DOHH2 (cell line): ENCODE measurements around the gene ATP1A1.

Source experiments
- H3F3A ChIP-seq: fragments of 200-600 bp; sonication (generic), shearing (Covaris generic); 2 replicates; pipeline ENCODE4 v1.6.0; 2016; ENCODE audit warnings: antibody characterized with exemption, mild to moderate bottlenecking; ENCODE audit not compliant: control insufficient read depth, insufficient read depth
- H3K27ac ChIP-seq: fragments of 200-600 bp; sonication (generic); 2 replicates; pipeline ENCODE4 v1.5.1; 2014; ENCODE audit warnings: low read depth, mild to moderate bottlenecking, low read length, moderate library complexity
- H3K27me3 ChIP-seq: fragments of 200-600 bp; sonication (generic); 2 replicates; pipeline ENCODE4 v1.6.1; 2014; ENCODE audit warnings: mild to moderate bottlenecking, low read length, mixed read lengths; ENCODE audit not compliant: control insufficient read depth
- H3K36me3 ChIP-seq: fragments of 200-600 bp; sonication (generic); 2 replicates; pipeline ENCODE4 v1.6.1; 2014; ENCODE audit warnings: mild to moderate bottlenecking, low read length, moderate library complexity, mixed read lengths; ENCODE audit not compliant: control insufficient read depth
- H3K4me1 ChIP-seq: fragments of 200-600 bp; sonication (generic); 2 replicates; pipeline ENCODE4 v1.6.1; 2014; ENCODE audit warnings: mild to moderate bottlenecking, low read length, mixed read lengths; ENCODE audit not compliant: control insufficient read depth
- H3K4me2 ChIP-seq: fragments of 200-600 bp; sonication (generic); 2 replicates; pipeline ENCODE4 v1.6.0; 2014; ENCODE audit warnings: mild to moderate bottlenecking, low read length, moderate library complexity
- H3K4me3 ChIP-seq: fragments of 200-600 bp; sonication (generic); 2 replicates; pipeline ENCODE4 v1.5.1; 2014; ENCODE audit warnings: mild to moderate bottlenecking, low read length, mixed read lengths
- H3K79me2 ChIP-seq: fragments of 200-600 bp; sonication (generic); 2 replicates; pipeline ENCODE4 v1.6.1; 2014; ENCODE audit warnings: mild to moderate bottlenecking, low read length, mixed read lengths; ENCODE audit not compliant: control insufficient read depth
- H3K9me2 ChIP-seq: fragments of 200-600 bp; sonication (generic); replicated peaks from 2 replicates; pipeline ENCODE4 v1.6.1; 2014; ENCODE audit warnings: mild to moderate bottlenecking, low read length, mixed read lengths; ENCODE audit not compliant: control insufficient read depth
- H3K9me3 ChIP-seq: fragments of 200-600 bp; sonication (generic); 2 replicates; pipeline ENCODE4 v1.6.1; 2014; ENCODE audit warnings: antibody characterized with exemption, low read length, mixed read lengths; ENCODE audit not compliant: control insufficient read depth, insufficient read depth
- H4K20me1 ChIP-seq: fragments of 200-600 bp; sonication (generic); 2 replicates; pipeline ENCODE4 v1.6.0; 2014; ENCODE audit warnings: low read depth, mild to moderate bottlenecking, antibody characterized with exemption, low read length, moderate library complexity; ENCODE audit not compliant: control insufficient read depth, insufficient read depth
- CTCF ChIP-seq: fragments of 200-600 bp; sonication (generic); IDR thresholded peaks from one replicate; pipeline ENCODE4 v1.5.1; 2014; ENCODE audit warnings: antibody characterized with exemption, mild to moderate bottlenecking, low read depth, low read length; ENCODE audit not compliant: poor library complexity, severe bottlenecking
- EZH2phosphoT487 ChIP-seq: fragments of 200-600 bp; sonication (generic); IDR thresholded peaks from 2 replicates; pipeline ENCODE4 v1.6.1; 2017; ENCODE audit warnings: borderline replicate concordance, mild to moderate bottlenecking, antibody characterized with exemption, low read length, moderate library complexity, mixed read lengths

ATP1A1 gene

DNA sequence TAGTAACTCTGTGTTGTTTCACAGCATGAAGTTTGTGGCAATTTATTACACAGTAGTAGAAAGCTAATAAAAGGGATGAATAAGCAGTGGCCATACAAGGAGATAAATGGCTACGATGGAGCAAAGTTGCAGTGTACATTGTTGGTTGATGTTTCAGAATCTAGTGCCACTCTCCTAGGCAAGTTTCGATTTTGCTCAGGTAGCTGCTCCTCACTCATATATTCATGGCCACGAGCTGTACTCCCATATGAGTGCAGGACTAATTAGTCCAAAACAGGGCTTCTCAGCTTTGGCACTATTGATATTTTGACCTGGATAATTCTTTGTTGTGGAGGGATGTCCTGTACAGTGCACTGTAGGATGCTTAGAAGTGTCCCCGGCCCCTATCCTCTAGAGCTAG lies 30.0 kb upstream of the ATP1A1 start:
- Histone ChIP-seq H4K20me1 (no peaks in the 10 kb centered on the region), H3F3A (no peaks in the 10 kb centered on the region), H3K4me1 (peaks cover 8% of the 10 kb centered on the region), H3K4me2 (no peak overlapping the region), H3K27ac (no peak overlapping the region), H3K9me2 (no peaks in the 10 kb centered on the region), H3K79me2 (no peaks in the 10 kb centered on the region), H3K9me3 (no peaks in the 10 kb centered on the region), H3K4me3 (no peak overlapping the region), H3K27me3 (no peaks in the 10 kb centered on the region), H3K36me3 (no peaks in the 10 kb centered on the region)
- no peak for TF ChIP-seq EZH2phosphoT487
- TF ChIP-seq CTCF: no peak

DNA sequence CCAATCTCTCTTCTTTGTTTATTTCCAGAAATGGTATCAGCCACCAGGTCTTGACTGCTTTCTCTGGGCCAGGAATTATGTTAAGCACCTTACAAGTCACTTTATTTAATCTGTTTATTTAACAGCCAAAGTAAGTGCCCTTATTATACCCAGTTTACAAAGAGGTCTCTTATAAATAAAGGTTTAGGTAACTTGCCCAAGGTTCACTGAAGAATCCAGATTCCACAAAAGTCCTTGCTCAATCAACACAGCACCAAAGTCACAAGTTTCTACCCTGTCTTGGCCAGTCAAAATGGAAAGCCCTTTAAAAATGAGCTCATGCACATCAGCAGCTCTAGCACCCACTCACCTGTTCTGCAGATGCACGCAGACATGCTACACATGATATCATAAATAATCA lies 28.0 kb upstream of the ATP1A1 start:
- H4K20me1 ChIP-seq: no peaks in the 10 kb centered on the region
- H3K9me3 ChIP-seq: no peaks in the 10 kb centered on the region
- H3K27me3 ChIP-seq: no peaks in the 10 kb centered on the region
- H3F3A ChIP-seq: no peaks in the 10 kb centered on the region
- TF ChIP-seq EZH2phosphoT487: no peak
- TF ChIP-seq CTCF: no peak
- peaks cover 8% of the 10 kb centered on the region for H3K4me1 ChIP-seq
- no peaks in the 10 kb centered on the region for H3K36me3 ChIP-seq
- H3K4me3 ChIP-seq: no peak overlapping the region
- H3K79me2 ChIP-seq: no peaks in the 10 kb centered on the region
- H3K27ac ChIP-seq: no peak overlapping the region
- no peaks in the 10 kb centered on the region for H3K9me2 ChIP-seq
- no peak overlapping the region for H3K4me2 ChIP-seq

- Histone ChIP-seq H3K9me2 (no peaks in the 10 kb centered on the region), H3K4me2 (no peak overlapping the region), H3K36me3 (no peaks in the 10 kb centered on the region), H3K4me3 (no peak overlapping the region), H3K4me1 (peaks cover 8% of the 10 kb centered on the region), H3F3A (no peaks in the 10 kb centered on the region), H3K79me2 (no peaks in the 10 kb centered on the region), H3K27me3 (no peaks in the 10 kb centered on the region), H3K27ac (no peak overlapping the region), H4K20me1 (no peaks in the 10 kb centered on the region), H3K9me3 (no peaks in the 10 kb centered on the region)
- TF ChIP-seq CTCF (no peak), EZH2phosphoT487 (no peak)
Measured at GRCh38 chr1:116345843-116346242, 27.2 kb upstream of the ATP1A1 start.
